Colonic mucosa (tissue), 4 donors: ENCODE data around the gene ANAPC15. TPM values are rescaled to one million over a fixed set of nuclear protein-coding genes. Genes with fewer than 3 reads are reported as not detected.

Experiments used
- DNase-seq: peaks from one replicate; pipeline ENCODE4 v3.0.0-alpha.2; 2020
- H3K27ac ChIP-seq: fragments of 200-600 bp; one replicate; pipeline ENCODE4 v1.8.0; 2021
- H3K27me3 ChIP-seq: fragments of 200-600 bp; one replicate; pipeline ENCODE4 v1.8.0; 2021
- H3K36me3 ChIP-seq: fragments of 200-600 bp; one replicate; pipeline ENCODE4 v1.8.0; 2021
- H3K4me1 ChIP-seq: fragments of 200-600 bp; one replicate; pipeline ENCODE4 v1.8.0; 2021; ENCODE audit warnings: mild to moderate bottlenecking
- H3K4me3 ChIP-seq: fragments of 200-600 bp; one replicate; pipeline ENCODE4 v1.8.0; 2021
- H3K9ac ChIP-seq, 2 donors: one replicate each; pipeline ENCODE4 v1.7.0; 2013; ENCODE audit warnings: control low read depth in 2 of 2, low read depth in 2 of 2, low read length in 2 of 2
- H3K9me3 ChIP-seq: fragments of 200-600 bp; one replicate; pipeline ENCODE4 v1.8.0; 2021
- intact Hi-C: fragments of 100-400 bp; cut with DNase I; formaldehyde crosslinking; loops from one replicate; pipeline ENCODE4 v1.14.1; 2022
- total RNA-seq, 2 donors: library from RNA; stranded (reverse); fragmentation: NEBNext Ultra II Directional in 1 of 2; extraction: Animal tissue kit (Norgen Biotek cat#: 25700) in 1 of 2; gene quantifications; one replicate each; pipeline ENCODE4 v1.2.1, GENCODE V29; 2021
- TF ChIP-seq, protein P1 (sequence below): fragments of 200-600 bp; IDR thresholded peaks from one replicate; pipeline ENCODE4 v1.8.0; 2022; ENCODE audit warnings: antibody characterized with exemption, mild to moderate bottlenecking
- donor health status: healthy.
- donor health status: DM: no; HTN: no; CAD: no.
- donor health status: DM: no; HTN: no; CAD: no.

ANAPC15 gene
- total RNA-seq, 2 donors from 2014 or later, result 45.1 to 70.1 TPM

DNA sequence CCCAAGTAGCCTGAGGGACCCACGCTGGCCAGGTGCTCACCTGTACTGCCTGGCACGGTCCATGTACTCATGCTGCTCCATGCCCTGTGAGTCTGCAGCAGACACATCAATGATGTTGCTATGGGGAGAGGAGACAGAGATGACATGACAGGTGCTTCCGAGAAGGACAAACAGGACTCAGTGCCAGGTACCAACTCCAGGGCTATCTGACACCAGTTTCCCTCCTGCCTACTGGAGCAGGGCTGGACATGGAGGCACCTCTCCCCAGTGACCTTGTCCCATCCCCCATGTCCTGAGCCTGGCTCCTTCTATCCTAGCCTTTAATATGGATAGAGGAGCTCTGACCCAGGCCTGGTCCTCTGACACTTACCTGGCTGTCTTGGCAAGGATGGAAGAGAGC is 13.8 kb downstream of the ANAPC15 start:
- Histone ChIP-seq H3K9ac (no peak overlapping the region), H3K27me3 (no peaks in the 10 kb centered on the region), H3K36me3 (peaks cover 19% of the 10 kb centered on the region), H3K4me1 (peaks cover 10% of the 10 kb centered on the region), H3K27ac (no peak overlapping the region), H3K4me3 (no peak overlapping the region), H3K9me3 (no peaks in the 10 kb centered on the region)
- DNase-seq, result no peak
- TF ChIP-seq, protein P1, sequence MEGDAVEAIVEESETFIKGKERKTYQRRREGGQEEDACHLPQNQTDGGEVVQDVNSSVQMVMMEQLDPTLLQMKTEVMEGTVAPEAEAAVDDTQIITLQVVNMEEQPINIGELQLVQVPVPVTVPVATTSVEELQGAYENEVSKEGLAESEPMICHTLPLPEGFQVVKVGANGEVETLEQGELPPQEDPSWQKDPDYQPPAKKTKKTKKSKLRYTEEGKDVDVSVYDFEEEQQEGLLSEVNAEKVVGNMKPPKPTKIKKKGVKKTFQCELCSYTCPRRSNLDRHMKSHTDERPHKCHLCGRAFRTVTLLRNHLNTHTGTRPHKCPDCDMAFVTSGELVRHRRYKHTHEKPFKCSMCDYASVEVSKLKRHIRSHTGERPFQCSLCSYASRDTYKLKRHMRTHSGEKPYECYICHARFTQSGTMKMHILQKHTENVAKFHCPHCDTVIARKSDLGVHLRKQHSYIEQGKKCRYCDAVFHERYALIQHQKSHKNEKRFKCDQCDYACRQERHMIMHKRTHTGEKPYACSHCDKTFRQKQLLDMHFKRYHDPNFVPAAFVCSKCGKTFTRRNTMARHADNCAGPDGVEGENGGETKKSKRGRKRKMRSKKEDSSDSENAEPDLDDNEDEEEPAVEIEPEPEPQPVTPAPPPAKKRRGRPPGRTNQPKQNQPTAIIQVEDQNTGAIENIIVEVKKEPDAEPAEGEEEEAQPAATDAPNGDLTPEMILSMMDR, result no peak
- intact Hi-C loops, result no loop called here

DNA sequence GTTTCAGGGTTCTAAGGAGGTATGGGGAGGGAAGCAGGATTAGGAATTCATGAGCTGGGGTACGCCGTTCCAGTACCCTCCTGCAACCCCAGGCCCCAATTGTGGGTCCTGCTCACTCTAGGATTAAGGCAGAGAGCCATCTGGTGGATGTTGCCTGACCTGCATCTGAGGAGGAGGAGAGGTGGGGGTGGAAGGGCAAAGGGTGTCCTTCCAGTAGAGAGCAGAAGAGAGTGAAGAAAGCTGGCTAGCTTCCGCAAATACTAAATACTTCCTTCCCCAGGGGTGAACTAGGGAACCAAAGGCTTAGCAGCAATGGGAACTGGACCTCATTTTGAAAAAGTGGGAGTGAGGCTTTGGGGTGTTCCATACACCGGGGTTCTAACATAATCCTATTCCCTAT is 21.2 kb downstream of the ANAPC15 start:
- H3K36me3 ChIP-seq, result no peaks in the 10 kb centered on the region
- peak; percentile 87 for DNase-seq
- H3K27ac ChIP-seq, result no peak overlapping the region
- H3K4me1 ChIP-seq, result peaks cover 3% of the 10 kb centered on the region
- H3K27me3 ChIP-seq, result no peaks in the 10 kb centered on the region
- H3K4me3 ChIP-seq, result no peak overlapping the region
- TF ChIP-seq, protein P1, result peak; percentile 89
- intact Hi-C loops, result loop anchor here (2.0 to 5.0 kb wide), 2 partner anchors 66 to 91 kb away; no protein-coding TSS in a partner anchor
- no peak overlapping the region for H3K9ac ChIP-seq
- no peaks in the 10 kb centered on the region for H3K9me3 ChIP-seq

DNA sequence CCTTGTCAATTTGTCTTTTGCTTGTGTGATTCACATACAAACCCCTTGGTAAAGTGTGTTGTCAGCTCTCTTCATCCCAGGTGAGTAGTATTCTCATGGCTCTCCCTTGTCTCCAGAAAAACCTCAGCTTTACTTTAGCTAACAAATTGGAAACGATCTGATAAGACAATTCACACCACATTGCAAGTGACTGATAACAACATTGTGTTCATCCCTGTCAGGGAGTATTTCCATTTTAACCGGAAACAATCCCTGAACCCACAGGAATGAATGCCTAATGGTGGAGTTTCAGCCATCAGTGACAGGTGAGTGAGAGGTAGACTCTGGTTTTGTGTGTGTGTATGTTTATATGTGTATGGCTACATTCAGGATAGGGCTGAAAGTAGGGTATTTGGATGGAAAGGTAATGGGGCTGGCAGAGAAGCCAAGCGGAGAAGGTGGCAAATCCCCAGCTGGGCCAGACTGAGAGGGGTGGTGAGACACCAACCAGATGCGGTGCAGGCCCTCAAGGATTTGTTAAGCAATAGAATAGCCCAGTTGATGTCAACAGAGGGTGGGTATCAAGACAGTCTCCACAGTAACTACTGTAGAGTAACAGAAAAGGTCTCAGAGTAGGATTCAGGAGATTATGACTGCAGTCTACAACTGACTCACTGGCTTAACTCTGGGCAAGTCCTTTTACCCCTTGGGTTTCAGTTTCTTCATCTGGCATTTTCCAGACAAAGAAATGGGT is 24.3 kb downstream of the ANAPC15 start:
- no peaks in the 10 kb centered on the region for H3K36me3 ChIP-seq
- H3K9me3 ChIP-seq, result no peaks in the 10 kb centered on the region
- H3K4me1 ChIP-seq, result peaks cover 3% of the 10 kb centered on the region
- H3K27ac ChIP-seq, result no peak overlapping the region
- intact Hi-C loops, result no loop called here
- H3K4me3 ChIP-seq, result no peak overlapping the region
- no peak overlapping the region for H3K9ac ChIP-seq
- TF ChIP-seq, protein P1, result no peak
- no peaks in the 10 kb centered on the region for H3K27me3 ChIP-seq
- DNase-seq, result no peak

DNA sequence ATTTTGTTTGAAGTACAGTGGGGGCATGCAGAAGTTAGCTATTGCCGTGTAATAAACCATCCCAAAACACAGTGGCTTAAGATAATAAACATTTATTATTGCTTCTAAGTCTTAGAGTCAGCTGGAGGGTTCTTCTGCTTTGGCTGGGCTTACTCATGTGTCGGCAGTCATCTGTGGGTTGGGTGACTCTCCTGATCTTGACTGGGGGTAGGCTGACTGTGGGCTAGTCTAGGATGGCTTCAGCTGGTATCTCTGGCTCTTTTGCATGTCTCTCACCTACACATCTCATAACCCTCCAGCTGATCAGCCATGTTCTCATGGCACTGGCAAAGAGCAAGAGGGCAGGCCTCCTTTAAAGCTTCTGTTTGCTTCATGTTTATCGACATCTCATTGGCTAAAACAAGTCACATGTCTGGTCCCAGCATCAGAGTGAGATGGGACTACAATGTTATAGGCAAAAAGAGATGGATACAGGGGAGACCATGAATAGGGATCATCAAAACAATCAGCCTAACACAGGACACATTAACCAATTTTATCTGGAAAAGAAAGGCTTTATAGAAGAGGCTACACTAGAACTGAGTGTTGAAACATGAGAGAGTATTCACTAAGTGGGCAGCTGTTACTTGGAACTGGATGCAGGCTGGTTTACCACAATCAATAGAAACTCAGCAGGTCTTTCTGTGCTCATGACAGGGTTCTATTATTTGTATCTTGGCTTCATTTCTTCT is 26.7 kb downstream of the ANAPC15 start:
- TF ChIP-seq, protein P1, result no peak
- no peak for DNase-seq
- no peak overlapping the region for H3K4me3 ChIP-seq
- intact Hi-C loops, result no loop called here
- H3K36me3 ChIP-seq, result no peaks in the 10 kb centered on the region
- no peak overlapping the region for H3K27ac ChIP-seq
- no peaks in the 10 kb centered on the region for H3K9me3 ChIP-seq
- no peaks in the 10 kb centered on the region for H3K27me3 ChIP-seq
- H3K9ac ChIP-seq, result no peak overlapping the region
- H3K4me1 ChIP-seq, result no peaks in the 10 kb centered on the region

DNA sequence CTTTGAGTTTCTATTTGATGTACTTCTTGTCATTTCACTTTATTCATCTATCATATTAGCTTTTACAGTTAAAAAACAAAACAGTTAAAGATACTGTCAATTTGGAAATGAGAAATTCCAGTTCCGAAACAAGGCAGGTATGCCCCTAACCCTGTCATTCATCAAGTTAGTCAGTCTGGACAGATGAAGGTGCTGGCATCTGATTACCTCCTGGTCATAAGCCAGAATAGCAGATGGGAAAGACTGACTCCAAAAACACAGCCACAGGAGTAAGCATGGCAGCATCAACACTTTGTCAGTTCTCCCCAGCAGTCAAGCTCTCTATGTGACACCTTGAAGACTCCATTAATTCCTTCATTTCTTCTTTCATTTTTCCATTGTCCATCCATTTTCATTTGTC is 27.5 kb downstream of the ANAPC15 start:
- Histone ChIP-seq H3K9ac (no peak overlapping the region), H3K4me3 (no peak overlapping the region), H3K27me3 (no peaks in the 10 kb centered on the region), H3K27ac (no peak overlapping the region), H3K9me3 (no peaks in the 10 kb centered on the region), H3K36me3 (no peaks in the 10 kb centered on the region), H3K4me1 (no peaks in the 10 kb centered on the region)
- no peak for DNase-seq
- TF ChIP-seq, protein P1, result no peak
- intact Hi-C loops, result no loop called here
